RWPE2 (cell line): ENCODE results near the gene RIPOR1.

Experiments
- ATAC-seq: fragments of 200-7000 bp; cut with Tn5 transposase; 3 replicates; pipeline ENCODE4 v1.9.1; 2021; ENCODE audit warnings: low read depth
- DNase-seq: peaks from one replicate; pipeline ENCODE4 v3.0.0-alpha.2; 2020; ENCODE audit warnings: low spot score
- H3K27ac ChIP-seq: fragments of 450-650 bp; 2 replicates; pipeline ENCODE4 v1.5.1; 2017; ENCODE audit warnings: mild to moderate bottlenecking; ENCODE audit not compliant: poor library complexity, severe bottlenecking
- H3K27me3 ChIP-seq: fragments of 250-450 bp; sonication (Bioruptor Pico); 2 replicates; pipeline ENCODE4 v1.5.1; 2021; ENCODE audit warnings: mild to moderate bottlenecking, moderate library complexity; ENCODE audit not compliant: insufficient read depth, poor library complexity, severe bottlenecking
- H3K36me3 ChIP-seq: fragments of 250-450 bp; sonication (Bioruptor Pico); 2 replicates; pipeline ENCODE4 v1.5.1; 2020; ENCODE audit warnings: low read depth, mild to moderate bottlenecking, moderate library complexity
- H3K4me1 ChIP-seq: fragments of 250-450 bp; sonication (Bioruptor Pico); 2 replicates; pipeline ENCODE4 v1.5.1; 2021; ENCODE audit warnings: mild to moderate bottlenecking, moderate library complexity; ENCODE audit not compliant: insufficient read depth, poor library complexity, severe bottlenecking
- H3K4me3 ChIP-seq: fragments of 250-450 bp; sonication (Bioruptor Pico); 2 replicates; pipeline ENCODE4 v1.5.1; 2021; ENCODE audit warnings: mild to moderate bottlenecking, moderate library complexity; ENCODE audit not compliant: severe bottlenecking
- H3K9me3 ChIP-seq: fragments of 250-450 bp; sonication (Bioruptor Pico); 2 replicates; pipeline ENCODE4 v1.5.1; 2021; ENCODE audit warnings: mild to moderate bottlenecking, moderate library complexity; ENCODE audit not compliant: severe bottlenecking
- TF ChIP-seq, protein P1 (sequence below): fragments of 450-650 bp; IDR thresholded peaks from one replicate; pipeline ENCODE4 v1.5.1; 2017; ENCODE audit warnings: mild to moderate bottlenecking, moderate library complexity; ENCODE audit not compliant: poor library complexity, severe bottlenecking

The RIPOR1 gene

DNA sequence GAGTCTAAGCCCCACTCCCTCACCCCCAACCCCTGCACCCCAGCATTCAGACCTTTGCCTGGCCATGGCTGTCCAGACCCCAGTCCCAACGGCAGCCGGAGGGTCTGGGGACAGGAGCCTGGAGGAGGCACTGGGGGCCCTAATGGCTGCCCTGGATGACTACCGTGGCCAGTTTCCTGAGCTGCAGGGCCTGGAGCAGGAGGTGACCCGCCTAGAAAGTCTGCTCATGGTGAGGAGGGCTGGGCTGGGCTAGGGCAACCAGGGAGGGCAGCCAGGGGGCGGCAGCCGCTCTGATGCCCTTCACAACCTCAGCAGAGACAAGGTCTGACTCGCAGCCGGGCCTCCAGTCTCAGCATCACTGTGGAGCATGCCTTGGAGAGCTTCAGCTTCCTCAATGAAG, 14.4 kb downstream of the RIPOR1 start:
- DNase-seq: no peak
- Histone ChIP-seq H3K4me3 (no peak overlapping the region), H3K4me1 (peaks cover 5% of the 10 kb centered on the region), H3K27ac (no peak overlapping the region), H3K36me3 (peaks cover 72% of the 10 kb centered on the region), H3K27me3 (no peaks in the 10 kb centered on the region), H3K9me3 (no peaks in the 10 kb centered on the region)
- TF ChIP-seq, protein P1, sequence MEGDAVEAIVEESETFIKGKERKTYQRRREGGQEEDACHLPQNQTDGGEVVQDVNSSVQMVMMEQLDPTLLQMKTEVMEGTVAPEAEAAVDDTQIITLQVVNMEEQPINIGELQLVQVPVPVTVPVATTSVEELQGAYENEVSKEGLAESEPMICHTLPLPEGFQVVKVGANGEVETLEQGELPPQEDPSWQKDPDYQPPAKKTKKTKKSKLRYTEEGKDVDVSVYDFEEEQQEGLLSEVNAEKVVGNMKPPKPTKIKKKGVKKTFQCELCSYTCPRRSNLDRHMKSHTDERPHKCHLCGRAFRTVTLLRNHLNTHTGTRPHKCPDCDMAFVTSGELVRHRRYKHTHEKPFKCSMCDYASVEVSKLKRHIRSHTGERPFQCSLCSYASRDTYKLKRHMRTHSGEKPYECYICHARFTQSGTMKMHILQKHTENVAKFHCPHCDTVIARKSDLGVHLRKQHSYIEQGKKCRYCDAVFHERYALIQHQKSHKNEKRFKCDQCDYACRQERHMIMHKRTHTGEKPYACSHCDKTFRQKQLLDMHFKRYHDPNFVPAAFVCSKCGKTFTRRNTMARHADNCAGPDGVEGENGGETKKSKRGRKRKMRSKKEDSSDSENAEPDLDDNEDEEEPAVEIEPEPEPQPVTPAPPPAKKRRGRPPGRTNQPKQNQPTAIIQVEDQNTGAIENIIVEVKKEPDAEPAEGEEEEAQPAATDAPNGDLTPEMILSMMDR: no peak
- ATAC-seq: no peak

DNA sequence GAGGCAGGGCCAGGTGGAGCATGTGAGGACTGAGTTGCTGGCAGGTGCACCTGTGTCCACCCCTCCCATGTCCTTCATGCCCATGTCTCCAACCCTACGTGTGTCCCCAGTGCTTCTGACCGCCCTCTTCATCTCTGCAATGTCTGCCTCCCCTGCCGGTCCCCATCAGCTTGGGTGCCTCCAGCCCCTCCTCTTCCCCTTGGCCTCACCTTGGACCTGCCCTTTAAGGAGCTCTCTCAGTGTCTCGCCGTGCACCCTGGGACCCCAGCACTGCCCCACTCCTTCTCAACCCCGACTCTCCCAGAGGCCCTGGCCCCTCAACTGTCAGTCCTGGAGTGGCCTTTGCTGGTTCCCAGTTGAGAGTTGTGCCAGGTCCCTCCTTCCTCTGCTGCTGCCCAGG, 15.0 kb downstream of the RIPOR1 start:
- ATAC-seq (no peak), DNase-seq (no peak)
- peaks cover 5% of the 10 kb centered on the region for H3K4me1 ChIP-seq
- no peak overlapping the region for H3K4me3 ChIP-seq
- no peaks in the 10 kb centered on the region for H3K27me3 ChIP-seq
- TF ChIP-seq, protein P1: no peak
- H3K9me3 ChIP-seq: no peaks in the 10 kb centered on the region
- H3K36me3 ChIP-seq: peaks cover 68% of the 10 kb centered on the region
- H3K27ac ChIP-seq: no peak overlapping the region

GRCh38 chr16:67544329-67544841, 15.8 kb downstream of the RIPOR1 start:
- peaks cover 5% of the 10 kb centered on the region for H3K4me1 ChIP-seq
- TF ChIP-seq, protein P1: no peak
- peaks cover 62% of the 10 kb centered on the region for H3K36me3 ChIP-seq
- no peak for DNase-seq
- no peaks in the 10 kb centered on the region for H3K27me3 ChIP-seq
- ATAC-seq: no peak
- H3K4me3 ChIP-seq: no peak overlapping the region
- H3K27ac ChIP-seq: no peak overlapping the region
- H3K9me3 ChIP-seq: no peaks in the 10 kb centered on the region

DNA sequence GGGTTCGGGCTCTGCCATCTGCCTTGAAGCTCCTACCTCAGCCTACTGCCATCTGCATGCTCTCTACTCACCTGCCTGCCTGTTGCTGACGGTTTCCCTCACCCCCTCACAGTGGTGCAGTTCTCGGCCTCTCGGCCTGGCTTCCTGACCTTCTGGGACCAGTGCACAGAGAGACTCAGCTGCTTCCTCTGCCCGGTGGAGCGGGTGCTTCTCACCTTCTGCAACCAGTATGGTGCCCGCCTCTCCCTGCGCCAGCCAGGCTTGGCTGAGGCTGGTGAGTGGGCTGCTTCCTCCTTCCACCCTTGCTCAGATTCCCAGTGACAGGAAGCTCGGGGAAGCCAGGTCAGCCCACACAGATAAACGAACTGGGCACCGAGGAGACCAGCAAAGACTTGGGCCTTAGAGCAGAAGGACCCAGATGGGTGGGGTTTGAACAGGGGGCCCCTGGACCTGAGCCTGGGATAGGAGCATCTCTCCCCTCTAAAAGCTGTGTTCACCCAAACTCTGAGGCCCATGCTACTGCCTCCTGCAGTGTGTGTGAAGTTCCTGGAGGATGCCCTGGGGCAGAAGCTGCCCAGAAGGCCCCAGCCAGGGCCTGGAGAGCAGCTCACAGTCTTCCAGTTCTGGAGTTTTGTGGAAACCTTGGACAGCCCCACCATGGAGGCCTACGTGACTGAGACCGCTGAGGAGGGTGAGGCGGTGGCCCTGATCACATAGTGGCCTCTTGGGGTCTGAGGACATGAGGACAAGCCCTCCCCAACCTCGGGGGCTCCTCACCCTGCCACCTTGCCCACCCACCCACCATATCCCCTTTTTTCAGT, 16.4 kb downstream of the RIPOR1 start:
- Histone ChIP-seq H3K4me1 (peaks cover 5% of the 10 kb centered on the region), H3K4me3 (no peak overlapping the region), H3K9me3 (no peaks in the 10 kb centered on the region), H3K36me3 (peaks cover 57% of the 10 kb centered on the region), H3K27me3 (no peaks in the 10 kb centered on the region), H3K27ac (no peak overlapping the region)
- no peak for ATAC-seq
- DNase-seq: no peak
- TF ChIP-seq, protein P1: no peak

DNA sequence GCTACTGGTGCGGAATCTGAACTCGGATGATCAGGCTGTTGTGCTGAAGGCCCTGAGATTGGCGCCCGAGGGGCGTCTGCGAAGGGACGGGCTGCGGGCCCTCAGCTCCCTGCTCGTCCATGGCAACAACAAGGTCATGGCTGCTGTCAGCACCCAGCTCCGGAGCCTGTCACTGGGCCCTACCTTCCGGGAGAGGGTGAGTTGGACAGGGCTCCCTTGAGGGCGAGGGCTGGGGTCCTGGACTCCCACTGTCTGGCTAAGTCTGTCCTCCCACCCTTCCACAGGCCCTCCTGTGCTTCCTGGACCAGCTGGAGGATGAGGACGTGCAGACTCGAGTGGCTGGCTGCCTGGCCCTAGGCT, 17.0 kb downstream of the RIPOR1 start:
- no peak overlapping the region for H3K27ac ChIP-seq

More for the DNA sequence above, 17.0 kb downstream of the RIPOR1 start:
- H3K4me1 ChIP-seq: peaks cover 5% of the 10 kb centered on the region
- H3K27me3 ChIP-seq: no peaks in the 10 kb centered on the region
- TF ChIP-seq, protein P1: no peak
- DNase-seq (no peak), ATAC-seq (no peak)
- no peaks in the 10 kb centered on the region for H3K9me3 ChIP-seq
- peaks cover 51% of the 10 kb centered on the region for H3K36me3 ChIP-seq
- no peak overlapping the region for H3K4me3 ChIP-seq
